ENCODE measurements around the gene CLIC1. TPM values are rescaled to one million over a fixed set of nuclear protein-coding genes. Genes with fewer than 3 reads are reported as not detected.

CLIC1 gene
- total RNA-seq, 2 experiments from 2014 or later, result 525 to 561 TPM

DNA sequence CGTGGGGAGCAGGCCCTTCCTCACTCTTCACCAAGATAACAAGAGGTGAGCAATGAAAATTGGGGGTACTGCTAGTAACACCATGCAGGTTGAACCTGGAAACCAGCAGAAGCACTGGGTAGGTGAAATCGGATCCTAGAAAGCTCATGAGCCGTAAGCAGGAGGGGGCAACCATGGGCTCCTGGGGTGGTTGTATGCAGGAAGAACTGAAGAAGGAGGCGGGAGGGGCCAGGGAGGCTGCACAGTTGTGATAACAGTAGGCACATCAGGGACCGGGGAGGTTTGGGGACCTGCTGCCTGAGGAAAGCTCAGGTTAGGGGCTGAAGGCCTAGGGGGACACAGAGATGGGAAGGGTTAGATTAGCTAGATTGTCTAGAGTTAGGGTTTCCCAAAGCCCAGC lies 49.8 kb downstream of the CLIC1 start:
- Mint-ChIP-seq H3K27me3 (no peaks in the 10 kb centered on the region), H3K4me3 (no peak overlapping the region), H3K9me3 (no peaks in the 10 kb centered on the region), H3K27ac (no peak overlapping the region), H3K4me1 (peaks cover 9% of the 10 kb centered on the region), H3K36me3 (ENCODE audit: low read depth) (peaks cover 41% of the 10 kb centered on the region)
- ChIA-PET POLR2A (no interaction called here), CTCF (interaction anchor here (0.5 kb wide), 1 partner anchor 179 kb away, joined by 3 read pairs; no protein-coding TSS in a partner anchor)
- no peak for DNase-seq

- DNase-seq, result no peak
- POLR2A ChIA-PET, result no interaction called here
- Mint-ChIP-seq H3K9me3 (no peaks in the 10 kb centered on the region), H3K4me3 (no peak overlapping the region), H3K4me1 (peaks cover 32% of the 10 kb centered on the region), H3K27me3 (no peaks in the 10 kb centered on the region), H3K27ac (no peak overlapping the region), H3K36me3 (ENCODE audit: low read depth) (peaks cover 23% of the 10 kb centered on the region)
- CTCF ChIA-PET, result interaction anchor here (0.6 to 1.7 kb wide), 2 partner anchors 12 to 55 kb away, joined by 3 to 4 read pairs; no protein-coding TSS in a partner anchor
These were observed 52.7 kb downstream of the CLIC1 start for GRCh38 chr6:31683591-31683990.

GRCh38 chr6:31681135-31681671 lies 55.1 kb downstream of the CLIC1 start:
- Mint-ChIP-seq H3K4me3 (peak overlapping the region; percentile 72), H3K9me3 (no peaks in the 10 kb centered on the region), H3K27ac (peak overlapping the region; percentile 62), H3K36me3 (ENCODE audit: low read depth) (peaks cover 6% of the 10 kb centered on the region), H3K4me1 (peaks cover 40% of the 10 kb centered on the region), H3K27me3 (no peaks in the 10 kb centered on the region)
- CTCF ChIA-PET, result interaction anchor here (0.6 to 1.8 kb wide), 10 partner anchors 10 to 423 kb away, joined by 3 to 8 read pairs (median 3); partner anchors contain the start of gene DDAH2
- POLR2A ChIA-PET, result no interaction called here
- peak; percentile 41 for DNase-seq

Small RNA genes lying within 50 kb of the gene (microRNA-seq; reads per million reads assigned to microRNA genes)
- not detected for gene MIR4646 (ENCODE audit: borderline microRNAs expressed, borderline replicate concordance)

Other genes starting within 250 kb of the CLIC1 start
- 10 to 100 TPM; 54.2 to 55.7 TPM for gene MICB, start 238.4 kb downstream of the CLIC1 start, total RNA-seq
- gene MCCD1, start 207.6 kb downstream of the CLIC1 start, total RNA-seq, result not detected
- gene DDX39B, start 194.5 kb downstream of the CLIC1 start, total RNA-seq, result 100 to 1,000 TPM; 420 to 442 TPM
- gene ATP6V1G2, start 189.9 kb downstream of the CLIC1 start, total RNA-seq, result 1 to 10 TPM; 3.6 to 3.7 TPM
- 10 to 100 TPM; 15.8 to 16.0 TPM for gene NFKBIL1, start 188.9 kb downstream of the CLIC1 start, total RNA-seq
- gene LTA, start 164.2 kb downstream of the CLIC1 start, total RNA-seq, result 10 to 100 TPM; 20.9 to 27.0 TPM
- 10 to 100 TPM; 46.5 to 47.1 TPM for gene TNF, start 161.0 kb downstream of the CLIC1 start, total RNA-seq
- gene LTB, start 154.1 kb downstream of the CLIC1 start, total RNA-seq, result 100 to 1,000 TPM; 585 to 747 TPM
- gene LST1, start 150.3 kb downstream of the CLIC1 start, total RNA-seq, result 10 to 100 TPM; 33.3 to 36.8 TPM
- 10 to 100 TPM; 20.0 to 23.8 TPM for gene NCR3, start 143.5 kb downstream of the CLIC1 start, total RNA-seq
- gene AIF1, start 121.3 kb downstream of the CLIC1 start, total RNA-seq, result 10 to 100 TPM; 48.0 to 54.2 TPM
- 100 to 1,000 TPM; 240 to 246 TPM for gene PRRC2A, start 115.8 kb downstream of the CLIC1 start, total RNA-seq
- 100 to 1,000 TPM; 268 to 286 TPM for gene BAG6, start 83.9 kb downstream of the CLIC1 start, total RNA-seq
- gene APOM, start 80.6 kb downstream of the CLIC1 start, total RNA-seq, result 1 to 10 TPM; 3.9 to 4.5 TPM
- 10 to 100 TPM; 20.2 to 20.9 TPM for gene C6orf47, start 75.8 kb downstream of the CLIC1 start, total RNA-seq
- gene GPANK1, start 71.5 kb downstream of the CLIC1 start, total RNA-seq, result 10 to 100 TPM; 34.4 to 42.9 TPM
- 100 to 1,000 TPM; 218 to 273 TPM for gene CSNK2B, start 70.5 kb downstream of the CLIC1 start, total RNA-seq
- 10 to 100 TPM; 26.0 to 27.4 TPM for gene LY6G5B, start 66.6 kb downstream of the CLIC1 start, total RNA-seq
- gene LY6G5C, start 55.5 kb downstream of the CLIC1 start, total RNA-seq, result 1 to 10 TPM; 1.7 to 2.1 TPM
- gene ABHD16A, start 33.2 kb downstream of the CLIC1 start, total RNA-seq, result 10 to 100 TPM; 47.2 to 54.1 TPM
- not detected for gene LY6G6F, start 29.7 kb downstream of the CLIC1 start, total RNA-seq
- gene LY6G6D, start 21.2 kb downstream of the CLIC1 start, total RNA-seq, result not detected
- gene LY6G6C, start 14.8 kb downstream of the CLIC1 start, total RNA-seq, result not detected
- gene MPIG6B, start 13.2 kb downstream of the CLIC1 start, total RNA-seq, result under 1 TPM; 0.15 to 0.19 TPM
- gene DDAH2, start 7.2 kb downstream of the CLIC1 start, total RNA-seq, result 10 to 100 TPM; 13.3 to 15.4 TPM
- 10 to 100 TPM; 56.1 to 58.0 TPM for gene MSH5, start 3.5 kb upstream of the CLIC1 start, total RNA-seq
- 10 to 100 TPM in 1 of 2 experiments, 1 to 10 TPM in 1; 9.8 to 12.0 TPM for gene SAPCD1, start 26.1 kb upstream of the CLIC1 start, total RNA-seq
- gene VWA7, start 40.8 kb upstream of the CLIC1 start, total RNA-seq, result 1 to 10 TPM; 5.2 to 5.4 TPM
- gene VARS1, start 59.2 kb upstream of the CLIC1 start, total RNA-seq, result 100 to 1,000 TPM in 1 of 2 experiments, 10 to 100 TPM in 1; 85.0 to 100 TPM
- 100 to 1,000 TPM; 103 to 109 TPM for gene LSM2, start 70.4 kb upstream of the CLIC1 start, total RNA-seq
- 1 to 10 TPM; 3.3 to 3.5 TPM for gene HSPA1L, start 78.8 kb upstream of the CLIC1 start, total RNA-seq
- 10 to 100 TPM; 89.8 to 92.7 TPM for gene HSPA1A, start 79.0 kb upstream of the CLIC1 start, total RNA-seq
- gene HSPA1B, start 91.2 kb upstream of the CLIC1 start, total RNA-seq, result 10 to 100 TPM; 44.0 to 47.2 TPM
- gene NEU1, start 126.3 kb upstream of the CLIC1 start, total RNA-seq, result 10 to 100 TPM; 16.7 to 17.0 TPM
- under 1 TPM in 1 of 2 experiments, not detected in 1; 0.15 TPM for gene SLC44A4, start 142.5 kb upstream of the CLIC1 start, total RNA-seq
- gene EHMT2, start 161.2 kb upstream of the CLIC1 start, total RNA-seq, result 10 to 100 TPM; 70.4 to 71.6 TPM
- 1 to 10 TPM; 1.3 to 1.8 TPM for gene ZBTB12, start 165.6 kb upstream of the CLIC1 start, total RNA-seq
- gene C2, start 191.2 kb upstream of the CLIC1 start, total RNA-seq, result 1 to 10 TPM in 1 of 2 experiments, under 1 TPM in 1; 0.57 to 1.3 TPM
- under 1 TPM in 1 of 2 experiments, not detected in 1; 0.37 TPM for gene CFB, start 209.6 kb upstream of the CLIC1 start, total RNA-seq
- gene NELFE, start 222.4 kb upstream of the CLIC1 start, total RNA-seq, result 10 to 100 TPM; 65.2 to 72.3 TPM
- gene SKIC2, start 222.6 kb upstream of the CLIC1 start, total RNA-seq, result 100 to 1,000 TPM in 1 of 2 experiments, 10 to 100 TPM in 1; 88.0 to 101 TPM
- 10 to 100 TPM; 20.4 to 21.8 TPM for gene DXO, start 235.6 kb upstream of the CLIC1 start, total RNA-seq
- 1 to 10 TPM; 3.0 to 4.2 TPM for gene C4A, start 245.5 kb upstream of the CLIC1 start, total RNA-seq

All from activated CD4-positive, alpha-beta T cell treated with anti-CD3 and anti-CD28 coated beads, Interleukin-2, amount 10 ng/mL, durations not matched to agents 7 days and 5 days (primary cell).